Stimulated activated CD8-positive, alpha-beta memory T cell treated with anti-CD3 and anti-CD28 coated beads, Interleukin-15, amount 100 ng/mL, for 4 hours (primary cell): Measurements from ENCODE around the gene EHD1.

Source experiments
- DNase-seq, 2 donors: peaks; one replicate each; pipeline ENCODE4 v3.0.0-alpha.2; 2020; ENCODE audit warnings: low read depth in 2 of 2

EHD1 gene

GRCh38 chr11:64890522-64890939 is 12.1 kb upstream of the EHD1 start:
- no peak for DNase-seq

DNA sequence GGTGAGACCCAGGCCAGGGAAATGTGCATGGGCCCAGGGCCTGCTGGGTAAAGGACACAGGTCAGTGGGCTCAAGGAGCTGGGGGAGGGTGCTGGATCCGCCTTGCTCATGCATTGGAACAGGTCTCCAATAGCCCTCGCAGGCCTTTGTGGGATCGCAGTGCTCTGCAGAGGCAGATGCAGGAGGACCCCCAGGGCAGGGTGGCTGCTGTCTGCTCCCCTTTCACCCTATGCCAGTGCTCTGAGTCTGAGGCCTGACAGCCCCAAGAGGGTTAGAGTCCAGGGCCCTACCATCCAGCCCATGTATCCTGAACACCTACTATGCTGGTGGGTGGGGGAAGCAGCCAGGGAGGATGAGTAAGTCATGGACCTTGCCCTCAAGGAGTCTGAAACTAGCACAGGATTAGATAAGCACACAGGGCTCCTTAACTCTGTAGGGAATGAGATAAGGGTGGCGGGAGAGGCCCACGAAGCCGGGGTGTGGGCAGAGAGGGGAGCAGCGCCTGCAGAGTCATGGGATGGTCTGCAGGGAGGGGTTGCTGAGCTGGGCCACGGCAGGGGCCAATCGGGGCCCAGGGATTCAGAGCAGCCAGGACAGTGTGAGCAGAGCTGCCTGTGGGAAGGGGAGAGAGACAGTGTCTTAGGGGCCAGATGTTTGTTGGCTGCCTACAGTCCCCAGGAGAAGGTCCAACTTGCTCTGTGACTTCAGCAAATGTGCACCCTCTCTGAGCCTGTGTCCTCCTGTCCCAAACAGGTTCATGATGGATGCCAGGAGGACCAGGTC is 10.5 kb upstream of the EHD1 start:
- DNase-seq = no peak

DNA sequence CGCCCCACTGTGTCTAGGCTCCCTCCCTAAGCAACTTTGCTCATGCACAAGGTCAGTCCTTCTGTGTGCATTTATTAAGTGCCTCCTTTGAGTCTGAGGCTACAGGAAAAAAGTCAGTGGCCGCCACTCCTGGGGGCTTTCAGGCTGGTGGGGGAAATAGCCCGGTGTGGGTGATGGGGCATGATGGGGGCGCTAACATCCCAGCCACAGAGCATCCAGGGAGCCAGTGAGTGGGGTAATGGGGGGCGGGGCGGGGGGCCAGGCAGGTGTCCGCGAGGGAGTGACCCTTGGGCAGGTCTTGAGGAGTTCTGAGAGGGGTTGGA is 9.9 kb upstream of the EHD1 start:
- no peak for DNase-seq

DNA sequence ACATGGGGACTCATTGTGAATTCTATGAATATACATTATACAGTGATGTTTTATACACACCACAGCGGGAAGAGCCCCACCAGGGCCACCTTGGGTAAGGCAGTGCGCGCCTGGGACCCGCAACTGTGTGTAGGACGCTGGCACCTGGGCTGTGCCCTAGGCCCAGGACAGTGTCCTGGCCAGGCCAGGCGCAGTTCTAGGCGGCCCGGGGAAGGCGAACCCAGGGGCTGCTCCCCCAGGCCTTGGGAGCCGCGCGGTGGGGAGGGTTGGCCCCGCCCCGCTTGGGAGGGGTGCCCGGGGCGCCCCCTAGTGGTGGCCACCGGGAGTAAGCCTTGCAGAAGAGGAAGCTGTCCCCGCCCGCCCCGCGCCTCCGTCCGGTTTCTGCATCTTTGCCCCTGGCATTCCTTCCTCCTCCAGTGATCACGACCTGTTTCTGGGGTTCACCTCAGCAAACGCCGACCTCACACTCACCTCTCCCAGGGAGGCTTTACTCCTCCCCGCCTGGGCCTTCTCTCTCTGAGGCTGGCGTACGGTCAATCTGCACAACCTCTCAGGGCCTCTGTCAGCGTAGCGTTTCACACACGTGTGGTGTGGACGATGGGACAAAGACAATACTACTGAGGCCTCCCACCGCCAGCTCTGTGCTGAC is 9.5 kb upstream of the EHD1 start:
- DNase-seq = peak; percentile 57 to 58

- DNase-seq = no peak
Measured at GRCh38 chr11:64887234-64887756, 8.9 kb upstream of the EHD1 start.

GRCh38 chr11:64885367-64886286 is 7.2 kb upstream of the EHD1 start:
- DNase-seq = no peak

- no peak for DNase-seq
Measured at GRCh38 chr11:64884019-64884418, 5.6 kb upstream of the EHD1 start.

DNA sequence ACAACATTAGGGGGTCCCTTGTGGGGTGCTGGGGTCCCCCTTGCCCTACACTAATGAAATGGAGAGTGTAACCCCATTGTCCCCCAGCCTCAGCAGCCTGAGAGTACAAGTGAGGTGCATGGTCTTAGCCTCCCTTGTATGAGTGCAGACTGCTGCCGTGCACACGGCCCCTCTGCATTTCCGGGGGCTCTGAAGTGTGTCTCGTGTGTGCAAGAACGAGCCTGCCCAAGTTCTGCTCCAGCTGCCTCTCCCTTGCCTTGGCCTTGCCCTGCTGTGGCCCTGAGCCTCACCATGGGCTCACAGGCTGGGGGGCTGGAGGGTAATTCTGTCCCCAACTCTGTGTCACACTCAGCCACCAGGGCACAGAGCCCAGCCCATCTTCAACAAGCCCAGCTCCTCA is 5.2 kb upstream of the EHD1 start:
- DNase-seq = no peak

DNA sequence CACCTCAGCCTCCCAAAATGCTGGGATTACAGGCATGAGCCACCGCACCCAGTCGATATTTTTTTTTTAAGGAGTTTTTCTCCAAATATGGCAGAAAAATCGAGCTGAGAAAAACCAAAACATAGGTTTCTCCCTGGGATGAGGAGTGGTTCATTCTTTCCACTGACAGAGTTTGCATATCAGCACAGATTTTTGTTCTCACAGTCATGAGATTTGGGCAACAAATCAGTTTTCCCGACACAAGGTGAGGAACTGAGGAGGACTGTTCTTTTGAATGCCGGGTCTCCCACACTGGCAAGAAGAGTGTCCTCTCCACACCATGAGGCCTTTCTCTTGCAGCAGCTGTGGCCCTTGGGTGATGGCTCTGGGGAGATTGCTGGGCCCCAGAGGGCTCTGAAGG is 3.8 kb upstream of the EHD1 start:
- DNase-seq = no peak

GRCh38 chr11:64881476-64881875 is 3.1 kb upstream of the EHD1 start:
- no peak for DNase-seq

- no peak for DNase-seq
Measured at GRCh38 chr11:64880240-64881001, 2.0 kb upstream of the EHD1 start.

DNA sequence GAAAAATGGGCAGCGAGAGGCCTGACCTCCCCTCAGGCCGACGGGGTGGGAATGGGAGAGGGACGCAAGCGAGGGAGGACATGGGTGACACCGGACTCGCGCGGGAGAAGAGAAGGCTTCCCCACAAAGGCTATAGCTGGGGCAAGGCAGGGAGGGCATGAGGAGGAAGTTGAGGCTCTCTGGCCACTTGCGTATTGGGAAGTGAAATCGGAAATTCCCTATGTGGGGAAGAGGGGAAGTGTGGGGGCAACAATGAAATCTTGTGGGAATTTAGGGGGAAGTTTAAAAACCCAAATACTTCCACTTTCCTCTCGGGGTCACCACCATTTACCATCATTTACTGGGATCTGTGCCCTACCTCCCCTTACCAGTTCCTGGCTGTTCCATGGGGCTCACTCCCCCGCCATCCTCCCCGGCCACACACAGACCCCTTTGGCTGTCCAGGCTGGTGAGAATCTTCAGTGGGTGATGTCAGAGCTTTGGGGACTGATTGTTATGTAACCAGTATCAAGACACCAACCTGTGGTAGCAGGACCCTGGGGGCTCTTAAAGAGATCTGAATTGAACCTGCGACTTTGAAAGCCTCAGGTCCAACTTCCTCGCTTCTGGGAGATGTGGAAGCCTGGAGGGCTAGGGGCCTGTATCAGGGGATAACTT is 951 bp upstream of the EHD1 start:
- DNase-seq = no peak

- DNase-seq = no peak
Measured at GRCh38 chr11:64878223-64878493, 263 bp downstream of the EHD1 start.

DNA sequence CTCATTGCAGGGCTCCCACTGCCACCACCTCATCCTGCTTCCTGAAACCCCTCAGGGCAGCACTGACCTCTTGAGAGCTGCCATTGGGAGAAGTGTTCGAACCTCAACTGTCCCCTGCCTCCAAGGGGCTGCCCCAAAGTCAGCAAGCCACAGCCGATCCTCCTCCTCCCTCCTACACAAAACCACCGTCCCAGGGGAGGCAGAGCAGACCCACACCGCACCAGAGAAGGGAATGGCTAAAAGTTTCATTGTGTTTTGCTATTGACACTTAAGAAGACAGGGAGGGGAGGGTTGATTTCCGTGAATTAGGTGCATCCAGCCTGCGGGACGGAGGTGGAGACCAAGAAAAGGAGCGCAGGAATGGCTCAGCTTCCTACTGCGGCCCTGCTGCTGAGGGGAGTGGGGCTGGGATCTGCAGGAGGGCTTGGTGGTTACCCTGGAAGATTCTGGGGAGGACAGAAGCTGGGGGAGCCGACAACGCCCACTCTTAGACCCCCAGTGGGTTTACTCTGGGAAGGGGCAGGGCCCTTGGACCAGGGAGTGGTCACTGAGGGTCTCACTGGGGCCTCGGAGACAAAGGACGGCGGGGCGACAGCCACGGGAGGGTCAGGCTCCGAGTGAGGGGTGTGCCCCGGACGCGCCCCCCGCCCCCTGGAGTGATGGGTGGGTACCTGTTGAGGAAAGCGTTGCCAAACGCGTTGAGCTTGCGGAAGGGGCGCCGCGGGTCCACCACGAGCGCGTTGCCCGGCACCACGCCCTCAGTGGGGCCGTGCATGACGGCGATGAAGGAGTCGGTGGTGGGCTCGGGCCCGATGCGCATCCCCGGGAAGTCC is 815 bp downstream of the EHD1 start:
- DNase-seq = no peak

- DNase-seq = no peak
Measured at GRCh38 chr11:64876835-64877341, 1.5 kb downstream of the EHD1 start.

DNA sequence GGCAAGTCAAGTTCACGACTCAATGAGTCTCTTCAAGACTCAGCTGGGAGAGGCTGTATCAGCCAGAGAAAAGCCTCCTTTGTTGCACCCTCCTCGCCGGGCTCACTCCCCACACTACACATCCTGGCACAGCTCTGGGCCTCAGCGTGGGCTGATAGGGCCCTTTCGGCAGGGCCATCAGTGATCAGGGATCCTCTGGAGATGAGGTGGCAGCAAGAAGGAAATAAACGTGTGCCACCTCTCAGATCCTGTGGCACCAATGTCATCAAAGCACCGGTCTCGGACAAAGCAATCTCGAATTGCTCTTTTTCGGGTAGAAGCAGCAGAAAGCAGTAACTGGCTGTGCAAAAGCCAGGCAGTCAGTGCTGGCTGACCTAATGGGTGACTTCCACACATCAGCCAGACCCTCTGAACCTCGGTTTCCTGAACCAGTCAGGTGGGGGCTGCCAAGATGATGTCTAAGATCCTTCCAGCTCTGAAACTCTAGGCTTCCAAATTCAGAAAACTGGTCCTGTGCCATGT is 2.1 kb downstream of the EHD1 start:
- DNase-seq = no peak

GRCh38 chr11:64875369-64876228 is 2.8 kb downstream of the EHD1 start:
- no peak for DNase-seq

DNA sequence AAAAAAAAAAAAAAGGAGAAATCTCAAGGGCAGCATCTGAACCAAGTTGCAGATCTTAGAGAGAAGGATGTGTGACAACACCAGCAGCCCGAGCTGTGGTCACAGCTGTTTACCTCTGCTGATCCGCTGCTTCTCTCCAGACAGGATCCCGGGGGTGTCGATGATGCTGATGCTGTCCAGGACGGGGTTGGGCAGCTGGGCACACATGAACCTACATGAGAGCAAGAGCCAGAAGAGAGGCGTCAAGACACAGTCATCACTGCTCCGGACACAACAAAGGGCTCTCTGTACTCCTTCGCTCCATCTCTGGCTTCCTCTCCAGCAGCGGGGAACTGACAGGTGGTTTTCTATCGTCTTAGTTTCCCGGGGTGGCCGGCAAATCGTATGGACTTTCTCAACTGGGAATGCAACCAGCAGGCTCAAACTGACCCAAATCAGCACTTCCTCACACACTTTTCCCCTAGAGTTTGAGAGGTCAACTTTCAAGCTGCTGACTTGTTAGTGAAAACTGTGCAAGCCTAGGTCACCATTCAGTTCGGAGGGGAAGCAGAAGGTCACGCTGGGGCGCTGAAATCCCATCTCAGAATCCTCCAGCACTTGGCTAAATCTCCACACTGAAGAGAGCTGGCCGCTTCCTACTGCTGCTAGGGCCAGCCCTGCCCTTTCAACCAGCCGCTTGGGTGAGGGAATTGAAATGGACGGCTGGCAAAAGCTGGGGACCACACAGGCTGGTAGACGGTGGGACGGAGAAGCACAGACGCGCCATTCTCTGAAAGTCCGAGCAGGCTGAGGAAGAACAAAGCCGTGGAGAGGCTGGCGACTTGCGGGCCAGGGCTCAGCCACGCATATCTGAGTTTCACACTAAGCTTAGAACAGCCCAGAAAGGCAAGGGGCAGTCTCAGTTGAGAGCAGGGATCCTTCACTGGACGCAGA is 3.8 kb downstream of the EHD1 start:
- DNase-seq = no peak
